ENCODE results near the gene PHACTR2.

- TF ChIP-seq, protein P1, sequence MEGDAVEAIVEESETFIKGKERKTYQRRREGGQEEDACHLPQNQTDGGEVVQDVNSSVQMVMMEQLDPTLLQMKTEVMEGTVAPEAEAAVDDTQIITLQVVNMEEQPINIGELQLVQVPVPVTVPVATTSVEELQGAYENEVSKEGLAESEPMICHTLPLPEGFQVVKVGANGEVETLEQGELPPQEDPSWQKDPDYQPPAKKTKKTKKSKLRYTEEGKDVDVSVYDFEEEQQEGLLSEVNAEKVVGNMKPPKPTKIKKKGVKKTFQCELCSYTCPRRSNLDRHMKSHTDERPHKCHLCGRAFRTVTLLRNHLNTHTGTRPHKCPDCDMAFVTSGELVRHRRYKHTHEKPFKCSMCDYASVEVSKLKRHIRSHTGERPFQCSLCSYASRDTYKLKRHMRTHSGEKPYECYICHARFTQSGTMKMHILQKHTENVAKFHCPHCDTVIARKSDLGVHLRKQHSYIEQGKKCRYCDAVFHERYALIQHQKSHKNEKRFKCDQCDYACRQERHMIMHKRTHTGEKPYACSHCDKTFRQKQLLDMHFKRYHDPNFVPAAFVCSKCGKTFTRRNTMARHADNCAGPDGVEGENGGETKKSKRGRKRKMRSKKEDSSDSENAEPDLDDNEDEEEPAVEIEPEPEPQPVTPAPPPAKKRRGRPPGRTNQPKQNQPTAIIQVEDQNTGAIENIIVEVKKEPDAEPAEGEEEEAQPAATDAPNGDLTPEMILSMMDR (IDR thresholded peaks at IDR 0.05), result no peak
- TF ChIP-seq POLR2A (IDR thresholded peaks at IDR 0.05), result no peak
Observed at GRCh38 chr6:143766185-143766553, 88.4 kb downstream of the PHACTR2 start.

Measured in upper lobe of left lung (tissue), 4 donors.